Large intestine (tissue), 3 donors: ENCODE measurements around the gene ATAT1. TPM values are rescaled to one million over a fixed set of nuclear protein-coding genes. Genes with fewer than 3 reads are reported as not detected.

ENCODE experiments used
- DNase-seq, 2 donors: peaks; one replicate each; pipeline versions ENCODE4 v3.0.0 to v3.0.0-alpha.2; 2013
- H3K27ac ChIP-seq: one replicate; pipeline ENCODE4 v1.5.1; 2013; ENCODE audit warnings: low read length
- H3K27me3 ChIP-seq: 2 replicates; pipeline ENCODE4 v1.6.1; 2013; ENCODE audit warnings: low read length; ENCODE audit not compliant: control insufficient read depth, insufficient read depth
- H3K36me3 ChIP-seq: 2 replicates; pipeline ENCODE4 v1.6.1; 2013; ENCODE audit warnings: low read length; ENCODE audit not compliant: control insufficient read depth, insufficient read depth
- H3K4me1 ChIP-seq: one replicate; pipeline ENCODE4 v1.6.1; 2013; ENCODE audit warnings: low read length; ENCODE audit not compliant: control insufficient read depth, insufficient read depth
- H3K4me3 ChIP-seq: one replicate; pipeline ENCODE4 v1.5.1; 2013; ENCODE audit warnings: low read length
- H3K9me3 ChIP-seq: one replicate; pipeline ENCODE4 v1.6.1; 2013; ENCODE audit warnings: mild to moderate bottlenecking, low read depth, low read length, moderate library complexity; ENCODE audit not compliant: control insufficient read depth
- WGBS: methylation state at CpG from one replicate; pipeline ENCODE4 v1.1.5; 2013; ENCODE audit warnings: low lambda C conversion rate; ENCODE audit not compliant: insufficient coverage; 5-methylcytosine and 5-hydroxymethylcytosine counted together
- polyA plus RNA-seq: library from polyadenylated mRNA; unstranded; fragments of 120-200 nt; gene quantifications from one replicate; pipeline ENCODE4 v1.2.1, GENCODE V29; 2013

The ATAT1 gene
- polyA plus RNA-seq, 1 donor: 36.6 TPM

- Histone ChIP-seq H3K36me3 (peaks cover 50% of the 10 kb centered on the region), H3K4me1 (peaks cover 8% of the 10 kb centered on the region), H3K9me3 (no peaks in the 10 kb centered on the region), H3K27me3 (no peaks in the 10 kb centered on the region), H3K4me3 (no peak overlapping the region), H3K27ac (no peak overlapping the region)
- no CpG with 5 or more reads among the region's 11 CpGs for WGBS
- no peak for DNase-seq
These were observed 7.1 kb upstream of the ATAT1 start for GRCh38 chr6:30619561-30619960.

- no peak overlapping the region for H3K27ac ChIP-seq
- peaks cover 68% of the 10 kb centered on the region for H3K36me3 ChIP-seq
- H3K27me3 ChIP-seq: no peaks in the 10 kb centered on the region
- DNase-seq: no peak
- no CpG with 5 or more reads among the region's 8 CpGs for WGBS
- H3K4me3 ChIP-seq: no peak overlapping the region
- peaks cover 7% of the 10 kb centered on the region for H3K4me1 ChIP-seq
- no peaks in the 10 kb centered on the region for H3K9me3 ChIP-seq
These were observed 1.2 kb upstream of the ATAT1 start for GRCh38 chr6:30625511-30625910.

GRCh38 chr6:30635834-30636233, 9.2 kb downstream of the ATAT1 start:
- DNase-seq: peak in 1 of 2 donors; percentile 48
- H3K27ac ChIP-seq: no peak overlapping the region

GRCh38 chr6:30640481-30640880, 13.8 kb downstream of the ATAT1 start:
- no peaks in the 10 kb centered on the region for H3K27me3 ChIP-seq
- no peak overlapping the region for H3K4me3 ChIP-seq
- no peaks in the 10 kb centered on the region for H3K9me3 ChIP-seq
- H3K36me3 ChIP-seq: peaks cover 59% of the 10 kb centered on the region
- DNase-seq: no peak
- no CpG with 5 or more reads among the region's 10 CpGs for WGBS
- H3K4me1 ChIP-seq: peaks cover 5% of the 10 kb centered on the region
- H3K27ac ChIP-seq: no peak overlapping the region

More at GRCh38 chr6:30635834-30636233, 9.2 kb downstream of the ATAT1 start:
- Histone ChIP-seq H3K4me3 (no peak overlapping the region), H3K27me3 (no peaks in the 10 kb centered on the region), H3K36me3 (peaks cover 45% of the 10 kb centered on the region), H3K9me3 (no peaks in the 10 kb centered on the region), H3K4me1 (peaks cover 3% of the 10 kb centered on the region)
- no CpG with 5 or more reads among the region's 3 CpGs for WGBS

DNA sequence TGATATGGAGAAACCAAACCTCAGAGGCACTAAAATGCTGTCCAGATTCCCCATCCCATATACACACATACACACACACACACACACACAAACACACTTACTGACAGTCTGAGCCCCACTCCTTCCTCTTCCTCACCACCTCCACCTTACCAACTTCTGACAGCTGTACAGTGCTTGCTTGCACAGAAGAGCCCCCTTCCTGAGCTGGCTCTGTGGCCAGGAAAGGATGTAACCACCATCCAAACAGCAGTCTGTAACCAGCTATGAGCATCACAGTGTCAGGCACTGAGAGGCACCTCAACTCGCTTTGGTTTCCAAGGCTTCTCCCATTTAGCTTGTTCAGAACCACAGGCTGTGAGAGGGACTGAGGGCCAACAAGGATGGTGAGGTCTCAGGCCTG, 14.4 kb downstream of the ATAT1 start:
- H3K27me3 ChIP-seq: no peaks in the 10 kb centered on the region
- peaks cover 64% of the 10 kb centered on the region for H3K36me3 ChIP-seq
- no peaks in the 10 kb centered on the region for H3K9me3 ChIP-seq
- no peak for DNase-seq
- no peak overlapping the region for H3K4me3 ChIP-seq
- peaks cover 8% of the 10 kb centered on the region for H3K4me1 ChIP-seq
- no CpG with 5 or more reads among the region's 1 CpG for WGBS
- no peak overlapping the region for H3K27ac ChIP-seq

- DNase-seq: no peak
- Histone ChIP-seq H3K9me3 (peaks cover 2% of the 10 kb centered on the region), H3K4me1 (peaks cover 15% of the 10 kb centered on the region), H3K27me3 (no peaks in the 10 kb centered on the region), H3K4me3 (no peak overlapping the region), H3K27ac (no peak overlapping the region), H3K36me3 (peaks cover 57% of the 10 kb centered on the region)
- WGBS: no CpG with 5 or more reads among the region's 2 CpGs
These were observed 17.0 kb downstream of the ATAT1 start for GRCh38 chr6:30643656-30644055.

GRCh38 chr6:30644769-30645168, 18.1 kb downstream of the ATAT1 start:
- Histone ChIP-seq H3K9me3 (peaks cover 2% of the 10 kb centered on the region), H3K4me3 (no peak overlapping the region), H3K27ac (no peak overlapping the region), H3K4me1 (peaks cover 16% of the 10 kb centered on the region), H3K36me3 (peaks cover 54% of the 10 kb centered on the region), H3K27me3 (no peaks in the 10 kb centered on the region)
- DNase-seq: peak in 1 of 2 donors; percentile 32
- WGBS: 43% methylated on average over 3 of the region's 5 CpGs

- WGBS: no CpG with 5 or more reads among the region's 1 CpG
- DNase-seq: no peak
- Histone ChIP-seq H3K27ac (no peak overlapping the region), H3K4me1 (peaks cover 16% of the 10 kb centered on the region), H3K27me3 (no peaks in the 10 kb centered on the region), H3K4me3 (no peak overlapping the region), H3K36me3 (peaks cover 46% of the 10 kb centered on the region), H3K9me3 (peaks cover 2% of the 10 kb centered on the region)
These were observed 19.3 kb downstream of the ATAT1 start for GRCh38 chr6:30645989-30646388.

DNA sequence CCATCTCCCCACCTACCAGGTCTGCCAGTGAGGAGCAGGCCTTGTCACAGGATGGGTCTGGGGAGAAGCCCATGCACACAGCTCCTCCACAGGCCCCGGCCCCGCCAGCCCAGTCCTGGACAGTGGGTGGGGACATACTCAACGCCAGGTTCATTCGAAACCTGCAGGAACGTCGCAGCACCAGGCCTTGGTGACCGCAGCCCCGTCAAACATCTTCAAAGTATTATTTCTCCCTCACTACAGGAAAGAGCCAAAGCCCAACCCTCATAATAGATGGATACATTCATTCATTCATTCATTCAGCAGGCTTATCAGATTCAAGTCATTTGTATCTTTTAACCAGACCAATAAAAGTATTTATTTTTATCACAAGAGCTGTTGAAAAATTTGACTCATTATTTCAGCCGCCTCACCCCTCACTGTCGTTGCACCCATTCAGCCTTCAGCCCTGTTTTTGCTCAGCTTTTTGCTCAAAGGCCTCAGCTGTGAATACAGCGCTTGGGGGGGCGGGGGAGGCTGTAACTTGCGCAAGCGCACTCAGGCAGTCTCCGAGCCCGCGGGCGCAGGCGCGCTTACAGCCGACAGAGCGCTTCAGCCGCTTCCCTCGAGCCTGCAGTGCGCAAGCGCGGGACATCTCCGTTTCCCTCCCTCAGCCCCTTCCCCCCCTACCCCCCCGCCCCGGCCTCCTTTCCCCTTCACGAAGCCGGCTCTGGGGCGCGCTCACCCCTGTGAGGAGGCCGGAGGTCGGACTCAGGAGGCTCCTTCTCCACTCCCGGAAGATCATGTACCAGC, 20.0 kb downstream of the ATAT1 start, which contains the start of gene C6orf136:
C6orf136 (plus strand) TSS at position 684 of the 792 bp plus-strand sequence; CDS start at position 783, 99 bp downstream.
- Histone ChIP-seq H3K27me3 (no peaks in the 10 kb centered on the region), H3K4me3 (peak within 1 kb of the TSS; percentile 94), H3K9me3 (peaks cover 2% of the 10 kb centered on the region), H3K4me1 (peaks cover 16% of the 10 kb centered on the region), H3K36me3 (peaks cover 46% of the 10 kb centered on the region), H3K27ac (peak within 1 kb of the TSS; percentile 96)
- peak; percentile 90 to 95 for DNase-seq
- WGBS: no CpG with 5 or more reads among the region's 37 CpGs

DNA sequence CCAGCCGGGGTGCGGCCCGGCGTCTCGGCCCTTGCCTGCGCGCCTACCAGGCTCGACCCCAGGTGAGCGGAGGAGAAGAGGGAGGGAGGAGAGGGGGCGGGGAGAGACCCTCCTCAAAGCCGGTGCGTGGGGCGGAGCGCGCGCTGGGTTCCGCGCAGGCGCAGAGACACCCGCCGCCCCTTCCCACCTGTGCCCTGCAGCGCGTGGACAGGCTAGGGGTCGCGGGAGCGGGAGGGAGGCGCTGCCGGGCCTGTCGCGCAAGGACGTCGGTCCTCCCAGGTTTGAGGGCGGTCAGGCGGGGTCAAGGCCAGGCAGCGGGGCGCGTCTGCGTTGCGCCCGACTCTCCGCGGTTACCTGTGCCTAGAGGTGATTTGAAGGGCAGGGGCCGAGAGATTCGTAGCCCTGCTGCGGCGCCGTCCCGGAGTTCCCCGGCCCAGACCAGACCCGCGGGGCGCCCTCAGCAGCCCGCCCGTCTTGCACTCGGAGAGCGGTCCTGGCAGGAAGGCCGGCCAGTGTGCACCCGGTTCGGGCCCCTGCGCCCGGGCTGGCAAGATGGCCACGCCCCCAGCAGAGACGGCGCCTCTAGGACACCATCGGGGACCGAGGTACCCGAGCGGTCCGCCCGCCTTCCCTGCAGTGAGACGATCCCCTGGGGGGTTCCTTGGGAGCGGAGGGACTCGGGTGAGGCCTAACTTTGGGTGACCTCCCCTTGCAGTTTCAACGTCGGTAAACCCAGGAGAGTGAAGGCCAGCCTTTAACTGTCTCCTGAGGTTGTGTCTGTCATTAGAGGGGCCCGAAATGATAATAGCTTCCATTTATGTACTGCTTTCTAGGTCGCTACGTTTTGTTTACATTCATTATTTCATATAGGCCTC, 20.8 kb downstream of the ATAT1 start:
- Histone ChIP-seq H3K4me3 (peak overlapping the region; percentile 94), H3K9me3 (peaks cover 2% of the 10 kb centered on the region), H3K27me3 (no peaks in the 10 kb centered on the region), H3K36me3 (peaks cover 48% of the 10 kb centered on the region), H3K4me1 (peaks cover 16% of the 10 kb centered on the region), H3K27ac (peak overlapping the region; percentile 96)
- peak; percentile 54 to 83 for DNase-seq
- no CpG with 5 or more reads among the region's 78 CpGs for WGBS
